SU-DHL-6 (cell line): ENCODE data around the gene PLEKHF1.

Experiments used
- H2AFZ ChIP-seq: fragments of 200-600 bp; sonication (generic); 2 replicates; pipeline ENCODE4 v1.6.1; 2014; ENCODE audit warnings: low read depth, mild to moderate bottlenecking, moderate library complexity, mixed read lengths, antibody characterized with exemption, low read length; ENCODE audit not compliant: severe bottlenecking
- H3F3A ChIP-seq: fragments of 200-600 bp; shearing (Covaris generic); 2 replicates; pipeline ENCODE4 v1.6.0; 2016; ENCODE audit warnings: antibody characterized with exemption, mild to moderate bottlenecking; ENCODE audit not compliant: insufficient read depth
- H3K27ac ChIP-seq: fragments of 200-600 bp; sonication (generic); 2 replicates; pipeline ENCODE4 v1.5.1; 2016; ENCODE audit warnings: low read depth, mild to moderate bottlenecking, low read length, moderate library complexity, mixed read lengths
- H3K27me3 ChIP-seq: fragments of 200-600 bp; sonication (generic), shearing (Covaris generic); 2 replicates; pipeline ENCODE4 v1.6.0; 2014; ENCODE audit warnings: mild to moderate bottlenecking, low read length
- H3K36me3 ChIP-seq: fragments of 200-600 bp; sonication (generic); 2 replicates; pipeline ENCODE4 v1.6.1; 2014; ENCODE audit warnings: mild to moderate bottlenecking, low read length, mixed read lengths
- H3K4me2 ChIP-seq: fragments of 300-600, 200-600 bp; shearing (Covaris generic), sonication (generic); 2 replicates; pipeline ENCODE4 v1.6.0; 2014; ENCODE audit warnings: low read length, low read depth, mild to moderate bottlenecking; ENCODE audit not compliant: poor library complexity, severe bottlenecking
- H3K4me3 ChIP-seq: fragments of 200-600 bp; sonication (generic); 2 replicates; pipeline ENCODE4 v1.5.1; 2014; ENCODE audit warnings: antibody characterized with exemption, low read length, mild to moderate bottlenecking, mixed read lengths; ENCODE audit not compliant: insufficient read depth, poor library complexity, severe bottlenecking
- H3K79me2 ChIP-seq: fragments of 200-600 bp; sonication (generic); 2 replicates; pipeline ENCODE4 v1.6.1; 2014; ENCODE audit warnings: mild to moderate bottlenecking, low read length, moderate library complexity; ENCODE audit not compliant: insufficient read depth
- H3K9ac ChIP-seq: fragments of 200-600 bp; sonication (generic); 2 replicates; pipeline ENCODE4 v1.7.0; 2014; ENCODE audit warnings: mild to moderate bottlenecking, low read length
- H3K9me2 ChIP-seq: fragments of 200-600 bp; sonication (generic); replicated peaks from 2 replicates; pipeline ENCODE4 v1.6.1; 2014; ENCODE audit warnings: low read length; ENCODE audit not compliant: insufficient read depth
- H3K9me3 ChIP-seq: fragments of 200-600 bp; sonication (generic); 2 replicates; pipeline ENCODE4 v1.6.1; 2014; ENCODE audit warnings: low read length, mixed read lengths; ENCODE audit not compliant: insufficient read depth
- H4K20me1 ChIP-seq: fragments of 200-600 bp; sonication (generic); 2 replicates; pipeline ENCODE4 v1.6.1; 2014; ENCODE audit warnings: low read depth, mild to moderate bottlenecking, antibody characterized with exemption, low read length, moderate library complexity, mixed read lengths
- CTCF ChIP-seq: fragments of 200-600 bp; sonication (generic); IDR thresholded peaks from one replicate; pipeline ENCODE4 v1.5.1; 2017; ENCODE audit warnings: antibody characterized with exemption, mild to moderate bottlenecking, low read length, moderate library complexity; ENCODE audit not compliant: insufficient read depth, poor library complexity, severe bottlenecking
- EZH2phosphoT487 ChIP-seq: fragments of 200-600 bp; sonication (generic), shearing (Covaris generic); conservative IDR thresholded peaks from 2 replicates; pipeline ENCODE4 v1.6.1; 2018; ENCODE audit warnings: mild to moderate bottlenecking, antibody characterized with exemption, low read length, moderate library complexity, mixed read lengths

Gene PLEKHF1

DNA sequence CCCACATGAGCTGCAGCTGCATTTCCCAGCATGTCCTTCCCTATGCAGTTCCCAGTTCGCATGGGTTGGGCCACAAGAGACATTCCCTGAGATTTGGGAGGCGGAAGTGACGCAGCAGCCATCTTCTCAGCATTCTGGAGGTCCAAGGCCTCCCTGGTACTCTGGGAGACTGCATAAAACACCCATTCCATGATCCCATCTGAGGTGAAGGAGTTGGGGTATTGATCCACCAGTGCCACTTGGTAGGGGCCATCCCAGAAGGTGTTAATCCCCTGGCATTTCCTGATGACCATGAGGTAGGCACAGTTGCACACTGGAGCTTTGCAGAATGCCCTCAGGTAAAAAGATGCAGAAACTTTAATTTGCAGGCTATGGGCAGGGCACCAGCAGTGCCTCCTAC lies 33.8 kb upstream of the PLEKHF1 start:
- H3K9me3 ChIP-seq = no peaks in the 10 kb centered on the region
- no peak overlapping the region for H2AFZ ChIP-seq
- H3K9me2 ChIP-seq = no peaks in the 10 kb centered on the region
- TF ChIP-seq EZH2phosphoT487 = no peak
- no peak for TF ChIP-seq CTCF
- no peak overlapping the region for H3K27ac ChIP-seq
- H3K36me3 ChIP-seq = no peaks in the 10 kb centered on the region
- no peak overlapping the region for H3K4me3 ChIP-seq
- H3K4me2 ChIP-seq = no peak overlapping the region
- no peaks in the 10 kb centered on the region for H3K27me3 ChIP-seq
- H3K79me2 ChIP-seq = no peaks in the 10 kb centered on the region
- H3K9ac ChIP-seq = no peak overlapping the region
- no peaks in the 10 kb centered on the region for H3F3A ChIP-seq
- H4K20me1 ChIP-seq = no peaks in the 10 kb centered on the region

DNA sequence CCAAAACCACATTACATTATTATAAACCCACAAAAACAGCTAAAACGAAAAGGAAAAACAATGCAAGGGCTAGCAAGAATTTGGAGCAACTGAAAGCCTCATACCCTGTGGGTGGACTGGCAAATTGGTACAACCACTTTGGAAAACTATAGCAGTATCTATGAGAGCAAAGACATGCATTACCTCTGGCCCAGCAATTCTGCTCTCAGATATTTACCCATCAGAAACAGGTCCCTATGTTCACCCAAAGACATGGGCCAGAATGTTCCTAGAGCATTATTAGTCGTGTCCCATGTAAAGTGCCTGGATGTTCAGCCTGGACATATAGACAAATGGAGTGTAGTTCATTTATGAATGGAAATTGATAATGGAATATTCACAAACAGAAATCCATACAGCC lies 31.3 kb upstream of the PLEKHF1 start:
- H3K79me2 ChIP-seq = no peaks in the 10 kb centered on the region
- H3K4me3 ChIP-seq = no peak overlapping the region
- no peaks in the 10 kb centered on the region for H3K27me3 ChIP-seq
- H2AFZ ChIP-seq = no peak overlapping the region
- no peak for TF ChIP-seq EZH2phosphoT487
- TF ChIP-seq CTCF = no peak
- H3K27ac ChIP-seq = no peak overlapping the region
- H4K20me1 ChIP-seq = no peaks in the 10 kb centered on the region
- H3K36me3 ChIP-seq = no peaks in the 10 kb centered on the region
- H3K9ac ChIP-seq = no peak overlapping the region
- no peaks in the 10 kb centered on the region for H3F3A ChIP-seq
- no peaks in the 10 kb centered on the region for H3K9me2 ChIP-seq
- H3K4me2 ChIP-seq = no peak overlapping the region
- no peaks in the 10 kb centered on the region for H3K9me3 ChIP-seq

DNA sequence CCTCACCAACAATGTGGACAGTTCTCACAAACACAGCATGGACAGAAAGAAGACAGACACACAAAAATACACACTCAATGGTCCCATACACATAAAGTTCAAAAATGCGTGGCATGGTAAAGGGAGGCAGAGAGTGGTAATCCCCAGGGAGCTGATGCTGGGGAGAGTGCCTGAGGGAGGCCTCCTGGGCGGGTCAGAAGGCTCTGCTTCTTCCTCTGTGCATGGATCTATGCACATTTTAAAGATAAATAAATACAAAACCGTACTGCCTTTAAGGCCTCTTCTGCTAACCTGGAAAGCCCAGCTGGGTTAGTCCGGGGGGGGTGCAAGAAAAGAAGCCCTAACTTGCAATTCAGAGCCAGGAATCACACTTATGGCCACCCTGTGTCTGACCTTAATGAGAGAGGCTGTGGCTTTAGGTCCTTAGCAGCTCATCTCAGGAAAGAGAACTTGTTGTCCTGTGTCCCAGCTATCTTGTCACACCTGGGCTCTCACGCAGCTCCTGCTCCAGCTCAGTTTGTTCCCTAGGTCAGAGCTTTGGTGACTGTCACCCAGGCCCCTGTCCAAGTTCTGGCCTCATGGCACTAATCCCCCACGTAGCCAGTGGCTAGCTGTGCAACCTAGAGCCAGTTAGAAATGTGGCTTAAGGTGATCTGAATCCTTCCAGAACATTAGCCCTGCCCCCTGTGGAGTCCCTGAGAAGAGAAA lies 30.7 kb upstream of the PLEKHF1 start:
- H3K27ac ChIP-seq = no peak overlapping the region
- H3K4me3 ChIP-seq = no peak overlapping the region

More for the DNA sequence above, 30.7 kb upstream of the PLEKHF1 start:
- H3K9me3 ChIP-seq = no peaks in the 10 kb centered on the region
- H2AFZ ChIP-seq = no peak overlapping the region
- no peaks in the 10 kb centered on the region for H3F3A ChIP-seq
- no peaks in the 10 kb centered on the region for H3K27me3 ChIP-seq
- no peaks in the 10 kb centered on the region for H3K9me2 ChIP-seq
- H4K20me1 ChIP-seq = no peaks in the 10 kb centered on the region
- no peak overlapping the region for H3K4me2 ChIP-seq
- no peaks in the 10 kb centered on the region for H3K79me2 ChIP-seq
- H3K36me3 ChIP-seq = no peaks in the 10 kb centered on the region
- H3K9ac ChIP-seq = no peak overlapping the region
- TF ChIP-seq EZH2phosphoT487 (no peak), CTCF (no peak)
